GM19240 (cell line): Measurements from ENCODE around the gene CORO2A.
"Not testable (repeated sequence)": the region's sequence is repeated elsewhere in the genome, so short reads cannot be mapped to it uniquely, and the experiment has no call there.

ENCODE experiments used
- DNase-seq: peaks from one replicate; pipeline ENCODE4 v3.0.0; 2011; ENCODE audit warnings: low spot score; ENCODE audit not compliant: insufficient read length

The CORO2A gene

DNA sequence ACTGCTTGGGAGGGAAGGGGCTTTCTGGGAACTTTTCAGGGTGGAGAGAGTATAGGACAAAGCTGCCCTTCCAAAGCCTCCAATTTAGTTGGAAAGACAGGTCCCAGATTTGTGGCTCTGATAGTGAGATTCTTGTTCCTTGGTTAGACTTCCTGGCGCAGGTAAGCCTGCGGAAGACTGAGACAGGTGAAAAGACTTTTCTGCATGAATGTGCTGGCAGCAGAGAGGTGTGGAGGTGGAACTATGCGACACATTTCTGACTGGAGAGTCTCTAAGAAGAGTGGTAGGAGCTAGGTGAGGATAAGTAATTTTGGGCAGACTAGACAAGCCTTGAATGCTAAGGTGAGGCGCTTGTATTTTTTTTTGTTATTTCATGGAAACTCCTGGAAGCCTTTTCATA is 106.0 kb downstream of the CORO2A start:
- DNase-seq = no peak

DNA sequence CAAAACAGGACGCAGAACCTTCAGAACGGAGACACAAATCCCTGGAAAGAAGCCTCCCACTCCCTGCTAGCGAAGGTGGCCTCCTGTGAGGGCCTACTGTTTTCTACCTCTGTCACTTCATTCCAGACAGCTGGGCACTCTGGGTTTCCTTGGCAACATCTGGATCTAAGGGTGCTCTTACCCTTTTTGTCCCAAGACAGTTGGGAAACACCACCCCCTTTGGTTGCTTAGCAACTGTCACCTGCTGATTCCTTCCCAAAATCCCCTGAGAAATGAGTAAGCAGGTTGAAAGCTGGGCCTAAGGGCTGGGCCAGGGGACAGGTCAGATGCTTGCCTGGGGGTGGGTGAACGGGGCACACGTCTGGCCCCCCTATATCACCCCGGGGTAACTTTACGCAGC is 106.5 kb downstream of the CORO2A start:
- no peak for DNase-seq

DNA sequence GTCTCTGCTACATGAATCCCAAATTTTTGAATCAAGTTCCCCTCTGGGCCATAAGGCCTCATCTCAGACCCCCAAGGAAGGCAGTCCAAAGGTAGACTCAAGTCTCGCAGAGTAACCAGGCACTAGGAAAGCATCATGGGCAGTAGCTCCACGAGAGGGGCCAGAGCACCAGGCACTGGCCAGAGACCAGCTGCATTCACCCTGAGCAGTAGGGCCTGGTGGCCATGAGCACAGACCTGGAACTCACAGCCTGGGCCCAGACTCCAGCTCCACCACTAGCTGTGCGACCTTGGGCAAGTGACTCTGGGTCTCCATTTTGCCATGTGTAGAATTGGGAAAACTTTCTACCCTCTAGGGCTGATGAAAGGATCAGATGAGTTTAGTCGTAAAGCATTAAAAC is 107.4 kb downstream of the CORO2A start:
- no peak for DNase-seq

DNA sequence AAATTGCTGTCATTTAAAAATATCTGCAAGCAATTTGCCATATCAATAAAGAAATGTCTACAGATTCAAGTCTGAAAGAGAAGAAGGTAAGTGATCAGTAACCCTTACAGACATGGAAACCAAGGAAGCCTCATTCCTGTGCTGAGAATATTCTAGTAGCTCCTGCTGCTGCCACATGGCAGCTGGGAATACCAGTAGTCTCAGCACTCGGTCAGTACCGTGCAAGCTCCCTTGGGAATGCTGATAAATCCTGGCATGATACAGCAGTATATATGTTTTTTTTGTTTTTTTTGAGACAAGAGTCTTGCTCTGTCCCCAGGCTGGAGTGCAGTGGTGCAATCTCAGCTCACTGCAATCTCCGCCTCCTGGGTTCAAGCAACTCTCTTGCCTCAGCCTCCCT is 108.0 kb downstream of the CORO2A start:
- no peak for DNase-seq

DNA sequence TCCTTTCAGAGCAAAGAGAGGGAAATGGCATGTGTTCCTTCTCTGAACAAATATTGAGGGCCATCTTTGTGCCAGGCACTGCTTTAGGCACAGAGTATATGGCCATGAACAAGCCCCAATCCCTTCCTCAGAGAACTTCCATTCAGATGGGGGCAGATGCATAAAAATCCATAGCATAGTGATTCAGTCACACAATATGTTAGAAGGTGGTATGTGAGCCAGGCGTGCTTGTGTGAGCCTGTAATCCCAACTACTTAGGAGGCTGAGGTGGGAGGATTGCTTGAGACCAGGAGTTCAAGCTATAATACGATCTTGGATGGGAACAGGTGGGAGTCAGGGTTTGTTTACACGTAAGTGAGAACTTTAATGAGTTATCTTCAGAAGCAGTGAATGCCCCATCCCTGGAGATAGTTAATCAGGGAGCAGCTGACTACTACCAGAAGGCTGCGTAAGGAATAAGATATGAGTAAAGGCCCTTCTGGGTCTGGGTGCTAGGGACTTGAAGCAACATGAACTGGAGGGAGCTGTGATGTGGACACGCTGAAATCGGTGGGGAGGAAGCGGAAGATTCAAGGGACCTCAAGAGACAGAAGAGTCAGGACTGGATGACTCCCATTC is 108.8 kb downstream of the CORO2A start:
- no peak for DNase-seq

DNA sequence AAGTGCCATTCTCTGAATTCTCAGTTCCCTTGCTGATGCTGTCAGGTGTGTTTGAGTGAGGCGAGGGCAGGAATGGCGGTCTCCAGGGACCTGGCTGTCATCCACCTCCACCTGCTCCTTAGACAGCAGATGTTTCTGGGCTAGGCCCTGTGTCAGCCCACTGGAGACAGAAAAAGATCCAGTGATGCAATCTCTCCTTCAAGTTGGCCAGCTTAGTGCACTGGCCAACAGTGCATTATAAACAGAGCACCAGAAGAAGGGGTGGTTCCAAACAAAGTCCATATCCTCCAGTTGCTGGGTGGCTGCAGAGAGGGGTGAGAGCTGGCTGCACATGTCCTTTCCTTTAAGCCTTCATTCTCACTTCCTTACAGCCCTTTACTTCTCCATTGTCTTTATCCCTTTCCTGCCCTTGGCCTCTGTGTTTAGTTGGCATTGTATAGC is 109.4 kb downstream of the CORO2A start:
- DNase-seq = no peak

DNA sequence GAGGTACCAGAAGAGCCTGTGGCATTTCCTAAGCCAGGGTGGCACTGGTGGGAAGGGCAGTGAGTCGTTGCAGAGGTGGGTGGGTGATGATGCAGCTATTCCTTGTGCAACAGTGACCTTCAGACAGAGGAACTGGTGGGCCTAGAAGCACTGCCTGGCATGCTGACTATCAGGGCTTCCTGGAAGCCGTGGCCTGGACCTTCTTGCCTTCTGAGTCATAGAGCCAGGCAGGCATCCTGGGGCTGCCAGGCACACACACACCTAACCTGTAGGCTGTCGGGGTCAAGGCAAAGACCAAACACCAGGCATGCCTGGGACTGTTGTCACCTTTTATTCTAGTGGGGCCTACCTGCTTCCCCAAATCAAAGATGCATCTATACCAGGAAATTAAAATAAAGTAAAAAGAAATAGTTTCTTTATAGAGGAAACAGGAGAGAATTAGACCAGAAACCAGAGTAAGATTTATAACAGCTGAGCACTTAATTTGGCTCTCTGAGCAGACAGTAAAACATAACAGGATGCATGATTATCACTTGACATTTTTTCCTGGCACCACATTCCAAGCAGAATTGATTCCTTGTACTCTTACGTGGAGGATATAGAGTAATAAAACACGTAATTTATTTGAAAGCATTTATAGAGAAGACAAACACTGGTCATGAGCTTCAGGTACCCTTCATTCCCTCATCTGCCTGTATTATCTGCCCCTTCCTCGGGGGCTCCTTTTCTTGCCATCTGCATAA is 110.8 kb downstream of the CORO2A start:
- DNase-seq = no peak

DNA sequence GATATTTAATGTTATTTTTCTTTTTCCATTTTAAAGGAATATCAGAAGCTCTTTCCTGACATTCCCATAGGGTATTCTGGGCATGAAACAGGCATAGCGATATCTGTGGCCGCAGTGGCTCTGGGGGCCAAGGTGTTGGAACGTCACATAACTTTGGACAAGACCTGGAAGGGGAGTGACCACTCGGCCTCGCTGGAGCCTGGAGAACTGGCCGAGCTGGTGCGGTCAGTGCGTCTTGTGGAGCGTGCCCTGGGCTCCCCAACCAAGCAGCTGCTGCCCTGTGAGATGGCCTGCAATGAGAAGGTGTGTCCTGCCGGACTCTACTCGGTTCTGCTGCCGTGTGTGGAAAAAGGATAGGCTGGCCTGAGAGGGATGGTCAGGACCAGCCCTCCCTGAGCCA is 111.7 kb downstream of the CORO2A start:
- DNase-seq = no peak

DNA sequence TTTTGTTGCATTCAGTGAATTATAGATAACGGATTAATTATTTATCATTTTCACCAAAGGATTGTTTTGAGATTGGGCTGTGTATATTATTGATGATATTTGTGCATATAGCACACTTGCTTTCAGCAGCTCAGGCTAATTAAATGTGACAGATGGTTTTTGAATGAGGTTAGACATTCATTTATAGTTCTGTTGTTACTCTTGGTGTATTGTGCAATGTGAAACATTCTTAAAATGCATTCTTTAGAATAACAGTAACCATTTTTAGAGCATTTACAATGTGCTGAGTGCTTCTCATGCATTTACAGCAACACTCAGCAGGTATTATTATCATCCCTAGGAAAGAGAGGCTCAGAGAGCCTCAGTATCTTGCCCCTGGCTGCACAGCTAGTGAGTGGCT is 112.1 kb downstream of the CORO2A start:
- no peak for DNase-seq

DNA sequence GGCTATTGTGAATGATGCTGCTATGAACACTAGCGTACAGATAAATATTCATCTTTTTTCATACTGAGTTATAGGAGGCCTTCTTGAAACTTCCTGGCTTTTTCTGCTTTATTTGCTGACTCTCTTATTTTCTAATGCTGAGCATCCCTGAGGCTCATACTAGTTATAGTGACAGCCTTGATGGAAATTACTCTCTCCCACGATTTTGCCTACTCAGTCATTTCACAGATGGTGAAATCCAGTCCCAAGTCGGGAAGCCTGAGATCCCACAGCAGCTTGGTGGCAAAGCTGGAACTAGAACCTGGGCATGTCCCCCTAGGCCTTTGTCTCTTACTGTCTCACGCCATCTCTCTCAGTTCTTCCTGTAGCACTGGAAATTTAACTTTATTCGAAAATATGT is 113.5 kb downstream of the CORO2A start:
- no peak for DNase-seq

DNA sequence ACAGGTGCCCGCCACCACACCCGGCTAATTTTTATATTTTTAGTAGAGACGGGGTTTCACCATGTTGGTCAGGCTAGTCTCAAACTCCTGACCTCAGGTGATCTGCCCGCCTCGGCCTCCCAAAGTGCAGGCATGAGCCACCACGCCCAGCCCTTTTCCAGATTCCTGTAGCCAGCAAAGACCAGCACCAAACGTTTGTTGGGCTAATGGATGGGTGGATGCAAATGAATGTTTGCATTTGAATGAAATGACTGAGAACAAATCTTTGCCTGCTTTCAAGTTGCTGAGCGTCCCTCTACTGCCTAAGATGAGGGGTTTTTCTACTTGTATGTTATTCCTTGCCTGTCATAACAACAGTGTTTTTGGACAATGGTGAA is 115.9 kb downstream of the CORO2A start:
- not testable (repeated sequence) for DNase-seq

DNA sequence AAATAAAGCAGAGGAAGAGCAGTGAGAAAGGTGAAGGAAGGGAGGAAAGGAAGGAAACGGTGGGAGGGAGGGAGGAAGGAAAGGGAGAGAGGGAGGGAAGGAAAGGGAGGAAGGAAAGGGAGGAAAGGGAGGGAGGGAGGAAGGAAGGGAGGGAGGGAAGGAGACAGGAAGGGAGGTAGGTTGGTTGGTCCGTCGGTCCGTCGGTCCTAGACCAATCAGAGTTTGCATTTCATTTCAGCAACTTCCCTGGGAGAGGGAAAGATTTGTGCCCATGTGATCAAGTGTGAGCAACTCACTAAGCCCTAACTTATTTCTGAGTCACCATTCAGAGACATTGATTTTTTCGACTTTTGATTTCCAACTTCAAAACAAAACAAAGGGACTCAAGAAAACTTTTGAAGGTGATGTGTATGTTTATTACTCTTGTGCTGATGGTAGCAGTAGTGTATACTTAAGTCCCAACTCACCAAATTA is 117.1 kb downstream of the CORO2A start:
- no peak for DNase-seq

DNA sequence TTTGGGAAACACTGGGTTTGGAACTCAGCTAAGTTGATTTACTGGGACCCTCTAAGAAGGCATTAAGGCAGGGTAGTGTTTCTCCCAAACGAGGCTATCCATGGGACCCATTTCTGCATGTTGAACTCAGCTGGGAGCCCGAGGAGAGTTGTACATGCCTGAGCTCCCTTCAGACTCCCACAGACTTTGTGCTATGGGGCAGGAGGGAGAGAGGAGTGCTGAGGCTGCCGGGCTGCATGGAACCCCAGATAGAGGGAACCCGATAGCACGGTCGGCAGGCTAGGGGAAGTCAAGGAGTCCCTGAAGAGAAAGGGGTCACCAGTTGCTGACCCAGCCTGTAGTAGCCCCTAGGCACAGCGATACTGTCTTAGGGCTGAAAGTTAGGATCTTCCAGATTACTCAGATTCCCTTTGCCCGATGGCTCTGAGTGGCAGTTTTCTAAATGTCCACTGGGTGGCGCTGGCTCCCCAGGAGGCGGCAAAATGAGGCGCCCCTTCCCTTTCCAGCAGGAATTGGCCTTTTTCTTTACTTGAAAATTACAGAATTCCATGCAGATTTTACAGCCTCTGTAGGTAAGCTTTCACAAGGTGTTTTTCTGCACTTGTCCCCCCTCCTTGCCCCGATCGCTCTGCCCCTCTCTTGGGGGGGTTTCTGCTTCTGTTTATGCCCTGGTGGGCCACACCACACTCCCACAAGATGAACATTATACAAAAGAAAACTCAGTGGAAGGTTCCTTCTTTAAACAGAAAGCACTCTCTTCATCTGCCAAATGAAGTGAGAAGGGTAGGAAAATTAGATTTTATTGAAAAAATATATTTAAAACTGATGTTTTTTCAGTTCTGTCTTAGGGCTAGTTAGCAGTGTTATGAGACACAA is 118.1 kb downstream of the CORO2A start:
- peak; percentile 50 for DNase-seq

DNA sequence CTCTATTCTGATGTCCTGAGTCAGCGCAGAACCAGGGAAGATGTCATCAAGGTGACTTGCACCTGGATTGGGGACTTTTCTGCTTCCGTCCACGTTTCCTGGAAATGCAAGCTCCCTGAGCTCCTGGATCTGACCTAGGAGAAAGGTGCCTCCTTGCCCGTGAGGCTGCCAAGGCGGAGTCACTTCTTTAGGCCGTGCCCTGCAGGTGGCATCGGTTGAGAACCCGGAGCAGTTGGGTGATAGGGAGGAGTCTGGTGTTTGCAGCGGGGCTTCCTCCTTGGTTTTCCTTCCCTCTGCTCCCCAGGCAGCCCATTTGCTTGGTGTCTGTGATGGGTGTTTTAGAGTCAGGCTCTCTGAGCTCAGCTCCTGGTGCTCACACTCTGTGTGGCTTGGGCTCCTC is 120.7 kb downstream of the CORO2A start:
- no peak for DNase-seq
